HG03175 (cell line): ENCODE measurements around the gene METTL16.

Experiments
- ATAC-seq: cut with Tn5 transposase; IDR thresholded peaks from one replicate; pipeline ENCODE4 v1.9.1; 2021; ENCODE audit warnings: mild to moderate bottlenecking, moderate library complexity; ENCODE audit not compliant: unreplicated experiment

The METTL16 gene

DNA sequence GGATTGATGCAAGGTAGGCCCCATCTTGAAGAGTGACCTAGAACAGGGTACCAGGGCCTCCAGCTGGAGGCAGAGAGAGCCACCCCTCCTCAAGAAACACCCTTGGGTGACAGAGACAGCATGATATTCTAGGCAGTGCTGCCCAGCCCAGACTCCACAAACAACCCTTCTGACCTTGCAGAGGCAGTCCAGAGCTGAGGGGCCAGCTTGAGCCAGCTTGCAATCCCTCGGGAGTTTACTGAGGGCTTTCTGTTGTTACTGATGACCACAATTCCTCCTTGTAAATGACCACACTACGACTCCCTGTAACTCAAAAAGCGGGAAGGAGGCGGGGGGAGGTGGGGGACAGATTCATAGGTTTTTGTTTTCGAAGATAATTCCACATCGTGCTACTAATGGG is 92.2 kb downstream of the METTL16 start:
- ATAC-seq = no peak

DNA sequence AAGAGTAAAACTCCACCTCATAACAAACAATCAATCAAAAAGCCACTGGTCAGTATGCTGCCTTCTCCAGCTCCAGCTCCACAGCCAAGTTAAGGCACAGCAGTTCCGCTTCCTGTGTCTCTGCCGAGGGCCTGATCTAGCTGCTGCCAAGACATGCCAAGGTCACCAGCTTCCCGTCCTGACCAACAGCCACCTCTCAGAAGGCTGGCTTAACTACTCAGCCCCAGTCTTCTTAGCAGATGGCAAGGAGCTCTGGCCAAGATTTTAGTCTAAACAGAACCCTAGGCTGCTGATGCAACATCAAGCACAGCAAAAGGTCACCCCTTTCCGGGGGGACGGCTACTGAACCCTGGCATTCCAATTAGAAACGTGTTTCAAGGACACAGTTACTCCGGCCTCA is 93.1 kb downstream of the METTL16 start:
- no peak for ATAC-seq

DNA sequence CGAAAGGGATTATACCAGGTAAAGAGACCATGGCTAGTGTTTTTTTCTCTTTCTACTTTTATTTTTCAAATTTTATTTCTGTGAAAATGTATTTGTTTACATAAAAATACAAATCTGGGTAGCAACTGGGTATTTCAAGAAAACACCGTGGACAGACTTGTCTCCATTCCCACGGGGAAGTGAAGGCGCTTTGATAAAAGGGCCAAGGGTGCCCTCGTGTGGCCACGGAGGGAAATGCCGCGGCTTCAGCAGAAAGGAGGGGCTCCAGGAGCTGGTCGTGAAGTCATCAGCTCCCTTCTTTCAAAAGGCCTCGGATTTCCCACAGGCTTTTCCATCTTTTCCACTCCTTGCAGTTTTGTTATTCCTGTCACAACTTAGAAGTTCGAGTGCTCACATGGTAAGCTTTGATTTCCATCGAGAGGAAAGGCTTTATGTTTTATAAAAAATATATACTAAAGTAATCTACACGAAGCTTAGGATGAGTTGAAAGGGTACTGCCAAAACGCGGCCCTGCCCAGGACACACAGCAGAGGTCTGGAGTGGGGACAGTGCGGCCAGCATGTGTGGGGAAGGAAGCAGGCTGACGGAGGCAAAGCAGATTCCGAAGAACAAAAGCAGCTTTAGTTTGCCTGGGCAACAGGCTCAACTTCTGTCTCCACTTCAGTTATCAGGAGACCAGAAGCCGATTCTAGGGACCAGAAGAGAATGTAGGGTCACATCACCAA is 95.5 kb downstream of the METTL16 start:
- no peak for ATAC-seq

DNA sequence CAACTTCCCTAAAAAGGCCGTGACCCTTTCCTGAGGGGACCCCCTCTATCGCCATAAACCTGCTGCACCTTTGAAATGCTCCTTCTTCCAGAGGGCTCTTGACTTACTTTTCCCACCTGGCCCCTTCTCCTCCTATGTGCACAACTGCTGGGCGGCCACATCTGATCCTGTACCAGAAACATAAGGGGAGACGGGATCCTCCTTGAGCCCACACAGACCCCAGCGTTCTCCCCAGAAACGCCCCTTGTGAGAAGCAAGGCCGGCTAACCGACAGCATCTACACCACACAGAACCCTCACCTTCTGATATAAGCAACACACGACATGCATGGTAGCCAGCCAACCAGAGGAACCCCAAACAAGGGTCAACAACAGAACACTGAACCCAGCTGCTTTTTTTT is 96.6 kb downstream of the METTL16 start:
- no peak for ATAC-seq

DNA sequence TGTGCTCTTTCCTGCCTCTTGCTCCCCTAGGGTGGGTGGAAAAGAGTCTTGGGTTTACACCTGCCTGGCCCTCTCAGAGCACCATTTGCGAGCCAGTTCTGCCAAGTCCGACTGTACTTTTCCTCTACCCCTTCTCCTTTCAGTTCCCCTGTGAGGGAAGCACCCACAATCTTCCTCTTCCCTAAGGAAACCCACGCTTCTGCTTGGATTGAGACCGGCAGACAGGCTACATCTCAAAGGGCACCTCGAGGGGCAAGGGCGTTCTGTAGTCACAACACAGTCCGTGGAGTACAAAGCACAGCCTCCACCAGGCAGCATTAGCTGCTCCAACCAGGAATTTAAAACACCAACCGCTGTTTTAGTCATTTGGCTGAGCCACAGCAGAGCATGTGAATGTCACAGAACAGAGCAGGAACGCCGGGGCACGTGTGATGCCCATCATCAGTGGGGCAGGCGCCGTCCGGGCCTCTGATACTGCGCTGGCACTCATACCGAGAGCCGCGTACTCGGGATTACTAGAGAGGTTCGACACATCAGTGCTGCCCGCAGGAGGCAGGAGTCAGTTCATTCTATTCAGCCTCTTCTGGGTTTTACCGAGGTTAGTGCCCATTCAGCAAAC is 97.1 kb downstream of the METTL16 start:
- ATAC-seq = no peak

DNA sequence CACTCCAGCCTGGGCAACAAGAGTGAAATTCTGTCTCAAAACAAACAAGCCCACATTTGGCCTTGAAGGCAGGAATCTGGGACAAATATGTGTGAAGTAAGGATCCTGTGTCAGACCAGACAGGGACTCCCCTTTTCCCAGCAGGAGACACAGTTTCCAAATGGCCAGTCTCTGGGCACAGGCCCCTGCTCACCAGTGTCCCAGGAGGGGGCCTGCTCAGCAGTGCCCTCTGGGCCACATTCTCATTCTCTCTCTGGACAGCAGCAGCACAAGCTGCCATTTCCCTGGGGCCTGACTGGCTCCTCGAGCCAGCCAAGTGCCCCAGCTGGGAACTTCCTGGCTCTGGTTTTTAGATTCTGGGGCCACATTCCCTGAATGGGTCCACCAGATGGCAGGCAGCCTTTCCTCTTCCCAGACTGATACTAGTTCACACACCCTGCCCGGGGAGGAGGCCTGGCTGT is 99.1 kb downstream of the METTL16 start:
- no peak for ATAC-seq

DNA sequence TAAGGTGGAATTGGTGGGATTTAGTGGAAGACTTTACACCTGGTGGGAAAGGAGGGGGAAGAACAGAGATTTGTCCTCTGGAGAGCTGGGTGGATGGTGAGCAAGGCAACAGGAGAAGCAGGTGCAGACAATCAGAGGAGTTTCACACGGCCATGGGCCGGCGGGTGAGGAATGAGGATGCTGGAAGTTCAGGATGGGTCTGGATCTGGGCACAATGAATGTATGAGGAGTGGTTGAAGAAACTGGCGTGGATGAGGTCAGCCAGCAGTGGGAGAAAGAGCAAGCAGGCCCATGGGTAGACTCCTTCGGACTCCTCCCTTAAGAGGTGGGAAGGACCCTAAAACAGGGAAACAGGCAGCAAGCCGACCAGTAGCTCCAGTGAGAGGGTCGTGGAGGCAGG is 100.7 kb downstream of the METTL16 start:
- ATAC-seq = no peak

DNA sequence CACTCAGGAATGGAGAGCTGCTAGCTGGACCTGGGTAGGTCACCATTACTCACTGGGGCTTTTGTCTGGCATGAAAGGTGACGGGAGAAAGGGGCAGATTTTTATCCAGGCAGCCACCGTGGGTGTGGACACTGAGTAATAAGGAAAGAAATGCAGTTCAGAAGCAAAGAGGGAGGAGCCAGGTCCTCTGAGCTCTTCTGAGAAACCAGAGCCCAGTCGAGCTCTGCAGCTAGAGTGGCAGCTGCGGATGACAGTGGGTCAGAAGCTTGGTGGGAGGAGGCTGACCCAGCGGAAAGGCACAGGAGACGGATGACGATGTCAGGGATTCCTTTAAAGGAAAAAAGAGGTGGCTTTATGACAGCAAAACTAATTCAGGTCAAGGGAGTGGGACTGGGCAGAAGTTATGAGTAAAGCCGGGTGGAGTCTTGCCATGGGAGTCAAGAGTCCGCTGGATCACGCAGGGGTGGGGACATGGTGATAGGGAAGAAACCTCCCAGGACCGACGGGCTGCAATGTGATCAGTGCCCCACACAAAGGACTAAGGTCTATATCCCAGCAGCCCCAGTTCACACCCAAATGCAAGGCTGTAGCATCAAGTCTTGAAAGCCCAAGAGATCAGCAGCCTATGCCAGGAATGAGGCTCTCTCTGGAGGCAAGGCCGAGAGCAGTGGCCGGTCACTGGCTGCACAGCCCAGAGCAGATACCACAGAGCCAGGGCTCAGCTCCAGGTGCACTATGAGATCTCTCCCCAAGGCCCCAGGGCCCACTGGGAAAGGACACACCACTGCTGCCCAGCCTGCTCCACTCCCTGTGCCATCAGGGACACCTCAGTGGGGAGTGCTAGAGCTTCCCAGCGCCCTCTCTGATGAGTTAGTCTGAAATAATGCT is 104.5 kb downstream of the METTL16 start:
- ATAC-seq = no peak

DNA sequence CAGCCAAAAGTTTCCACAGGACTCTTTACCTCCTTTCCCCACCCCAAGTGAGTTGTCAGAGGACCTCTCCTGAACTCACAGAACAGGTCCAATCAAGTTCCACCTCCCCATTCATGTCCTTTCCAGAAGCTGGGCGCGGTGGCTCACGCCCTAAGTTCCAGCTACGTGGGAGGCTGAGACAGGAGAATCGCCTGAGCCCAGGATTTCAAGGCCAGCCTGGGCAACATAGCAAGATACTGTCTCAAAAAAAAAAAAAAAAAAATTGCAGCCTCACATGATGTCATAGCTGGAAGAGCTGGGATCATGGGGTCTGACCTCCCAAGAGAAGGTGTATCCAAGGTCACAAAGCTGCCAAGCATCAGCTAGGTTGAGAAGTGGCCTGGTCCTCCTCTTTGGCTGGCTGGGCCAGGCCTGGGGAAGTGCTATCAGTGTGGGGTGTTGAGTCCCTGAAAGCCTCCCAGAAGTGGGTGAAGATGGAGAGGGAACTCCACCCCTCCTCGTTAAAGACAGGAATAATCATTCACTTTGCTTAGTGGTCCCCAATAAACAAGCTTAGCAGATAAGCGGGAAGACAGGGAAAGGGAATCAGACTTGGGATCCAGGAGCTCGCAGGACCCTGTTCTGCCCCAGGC is 105.3 kb downstream of the METTL16 start:
- ATAC-seq = no peak

DNA sequence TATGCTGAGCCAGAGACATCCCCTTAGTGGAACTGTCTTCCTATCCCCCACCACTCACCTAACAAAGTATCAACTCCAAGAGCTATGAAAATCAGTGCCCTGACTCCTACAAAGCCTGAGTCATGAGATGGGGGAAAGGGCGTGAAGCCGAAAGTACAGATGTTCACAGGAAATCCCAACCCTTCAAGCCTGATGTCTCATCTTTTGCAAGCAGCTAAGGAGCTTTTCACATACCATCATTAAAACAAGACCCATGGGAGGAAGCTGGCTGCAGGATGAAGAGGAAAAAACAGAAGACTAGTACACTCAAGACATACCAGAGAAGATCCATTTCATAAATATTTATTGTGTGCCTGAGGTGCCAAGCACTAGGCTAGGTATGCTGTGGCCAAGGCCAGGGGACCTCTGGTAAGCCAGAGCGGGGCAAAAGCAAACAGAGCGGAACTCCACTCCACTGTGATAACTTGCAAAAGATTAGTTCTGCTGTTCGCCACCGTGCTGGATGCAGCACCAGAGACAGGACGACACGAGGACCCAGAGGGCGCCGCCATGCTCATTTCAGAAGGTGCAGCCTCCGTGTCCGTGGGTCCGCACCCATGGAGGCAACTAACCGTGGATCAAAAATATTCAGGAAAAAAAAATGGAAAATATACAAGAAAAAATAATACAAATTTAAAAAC is 106.3 kb downstream of the METTL16 start:
- ATAC-seq = no peak

DNA sequence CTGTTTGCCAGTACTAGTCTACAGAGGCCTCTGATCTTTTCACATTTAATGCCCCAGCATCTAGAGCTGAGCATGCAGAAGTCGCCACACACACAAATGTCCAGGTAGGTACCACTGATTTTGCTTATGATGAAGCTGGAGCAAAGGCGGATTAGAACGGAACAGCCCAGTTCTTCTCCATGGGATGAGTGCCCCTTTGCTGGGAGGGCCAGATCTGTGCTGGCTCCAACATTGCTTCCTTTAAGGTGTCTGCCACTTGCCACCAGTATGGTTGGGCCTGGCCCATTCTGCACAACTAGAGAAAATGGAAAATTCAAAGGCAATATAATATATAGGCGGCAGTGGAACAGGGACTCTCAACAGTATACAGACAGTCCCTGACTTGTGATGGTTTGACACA is 108.6 kb downstream of the METTL16 start:
- ATAC-seq = no peak

DNA sequence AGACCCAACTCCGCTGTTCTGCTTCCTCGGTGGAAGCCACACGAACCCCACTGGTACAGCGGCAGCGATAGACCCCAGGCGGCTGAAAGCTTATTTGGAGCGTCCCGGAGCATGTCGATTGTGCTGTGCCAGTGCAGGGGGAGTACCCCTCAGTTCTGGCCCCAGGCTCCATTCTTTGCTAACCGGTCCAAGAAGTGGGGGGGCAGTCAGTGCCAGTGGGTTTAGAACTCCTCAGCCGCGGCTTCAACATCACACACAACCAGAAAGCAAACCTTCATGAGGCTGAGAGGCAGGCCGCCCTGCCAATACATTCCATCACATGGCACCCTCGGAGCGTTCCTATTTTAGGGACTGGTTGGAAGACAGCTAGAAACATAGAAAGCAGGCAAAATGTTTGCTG is 109.1 kb downstream of the METTL16 start:
- no peak for ATAC-seq

DNA sequence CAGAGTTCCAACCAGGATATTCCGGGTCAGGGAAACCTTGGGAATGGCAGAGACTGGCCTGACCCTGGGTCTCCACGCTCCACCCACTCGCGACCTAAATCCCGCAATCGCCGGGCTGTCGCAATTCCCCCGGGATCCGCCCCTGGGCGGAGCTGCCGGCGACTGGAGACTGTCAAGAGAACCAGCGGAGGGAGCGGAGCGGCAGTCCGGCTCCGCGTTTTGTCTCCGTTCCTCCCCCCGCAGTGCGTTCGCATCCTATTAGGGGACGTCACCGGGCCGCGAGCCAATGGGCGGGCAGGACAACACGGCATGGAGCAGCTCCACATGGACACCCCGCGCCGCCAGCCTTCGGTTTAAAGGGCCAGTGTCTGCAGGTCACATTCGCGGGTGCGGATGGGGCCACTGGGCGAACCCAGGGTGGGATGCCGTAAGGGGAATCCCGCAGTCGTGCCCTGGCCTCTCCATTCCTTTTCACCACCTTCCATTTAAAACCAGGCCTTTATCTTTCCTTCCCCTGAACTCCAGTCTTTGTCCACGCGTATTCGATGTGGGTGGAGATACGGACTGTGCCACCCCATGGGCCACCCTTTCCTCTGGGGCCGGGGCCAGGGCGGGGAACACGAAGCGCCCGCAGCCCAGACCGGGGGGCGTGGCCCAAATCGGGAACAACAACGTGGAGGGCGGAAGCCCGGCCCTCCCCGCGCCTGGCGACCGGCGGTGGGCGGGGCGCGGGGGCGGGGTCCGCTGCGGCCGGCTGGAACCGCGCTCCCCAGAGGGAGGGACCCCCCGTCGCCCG is 110.1 kb downstream of the METTL16 start:
- peak; percentile 53 for ATAC-seq

DNA sequence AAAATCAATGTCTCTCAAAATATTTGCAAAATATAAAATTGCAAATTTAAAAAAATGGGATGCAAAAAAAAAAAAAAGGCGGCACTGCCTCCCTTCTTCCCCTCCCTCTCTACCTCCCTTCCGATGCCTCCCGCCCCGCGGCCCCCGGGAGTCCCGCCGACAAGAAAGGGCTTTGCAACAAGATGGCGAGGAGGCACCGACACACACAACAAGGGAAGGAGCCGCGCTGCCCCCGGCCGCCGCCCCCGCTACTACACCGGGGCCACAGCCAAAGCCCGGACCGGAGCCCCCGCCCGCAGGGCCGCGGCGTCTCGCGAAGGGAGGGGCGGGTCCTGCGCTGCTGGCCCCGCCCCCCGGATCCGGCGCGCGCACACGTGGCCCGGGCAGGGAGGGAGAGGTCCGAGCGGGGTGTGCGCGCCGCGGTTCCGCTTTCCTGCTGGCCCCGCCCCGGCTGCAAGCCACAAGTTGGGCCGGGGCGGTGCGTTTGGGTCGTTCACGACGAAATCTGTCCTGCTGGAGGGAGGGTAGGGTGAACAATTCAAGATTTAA is 110.7 kb downstream of the METTL16 start, which contains the start of gene MNT:
Gene MNT (minus strand): TSS at position 184 of the 549 bp plus-strand sequence. CDS start 348 bp downstream, outside the sequence.
- peak; percentile 38 for ATAC-seq

DNA sequence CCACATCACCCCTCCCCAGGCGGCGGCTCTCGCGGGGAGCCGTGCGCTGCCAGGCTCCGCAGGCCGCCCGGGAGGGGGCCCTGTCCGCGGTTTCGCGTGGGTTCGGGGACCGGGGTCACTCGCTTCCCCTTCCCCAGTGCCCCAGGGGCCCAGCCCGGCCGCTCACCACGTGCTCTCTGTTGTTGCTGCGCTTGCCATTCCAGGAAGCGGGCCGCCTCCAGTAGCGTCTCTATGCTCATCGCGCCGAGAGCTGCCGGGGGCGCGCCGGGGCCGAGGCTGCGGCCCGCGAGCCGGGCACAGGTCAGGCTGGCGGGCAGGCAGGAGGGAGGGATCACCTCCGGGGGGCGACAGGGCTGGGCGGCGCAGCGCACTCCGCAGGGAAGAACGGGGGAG is 111.2 kb downstream of the METTL16 start:
- ATAC-seq = no peak

DNA sequence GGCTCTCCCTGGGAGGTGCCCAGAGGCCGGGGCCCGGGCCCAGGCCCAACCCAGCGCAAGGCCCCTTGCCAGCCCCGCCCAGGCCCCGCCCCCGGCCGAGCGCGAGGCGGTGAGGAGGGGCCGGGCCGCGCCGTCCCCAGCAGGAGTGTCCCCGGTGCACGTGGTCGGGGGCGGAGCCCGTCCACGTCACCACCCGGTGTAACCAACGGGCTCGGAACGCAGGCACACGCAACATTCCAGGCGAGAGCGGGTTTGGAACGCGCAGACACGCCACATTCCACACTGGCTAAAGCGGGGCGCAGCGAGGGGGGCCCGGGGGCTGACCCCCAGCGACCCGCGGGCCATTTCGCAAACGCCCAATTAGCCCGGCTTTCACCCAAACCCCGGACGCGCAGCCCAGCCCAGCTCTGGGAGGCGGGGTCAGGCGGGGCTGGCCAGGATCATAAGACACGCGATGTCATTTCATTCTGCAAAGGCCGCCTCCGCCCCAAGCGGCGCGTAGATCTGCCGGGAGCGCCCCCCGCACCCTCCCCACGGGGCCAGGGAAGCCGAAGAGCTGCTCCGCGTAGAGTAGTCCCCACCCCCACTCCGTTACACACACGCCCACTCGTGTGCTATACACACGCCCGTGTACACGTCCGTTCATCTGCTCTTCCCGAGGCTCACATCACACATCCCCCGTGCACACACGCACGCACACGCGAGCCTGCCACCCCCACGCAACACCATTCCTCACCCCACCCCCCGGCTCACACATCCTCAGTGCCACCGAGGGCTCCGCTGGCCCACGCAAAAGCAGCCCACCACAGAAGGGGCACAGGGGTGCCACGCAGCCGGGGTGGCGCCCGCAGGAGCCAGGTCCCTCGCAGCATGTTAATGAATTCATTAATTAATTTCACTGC is 111.9 kb downstream of the METTL16 start:
- ATAC-seq = peak; percentile 43

DNA sequence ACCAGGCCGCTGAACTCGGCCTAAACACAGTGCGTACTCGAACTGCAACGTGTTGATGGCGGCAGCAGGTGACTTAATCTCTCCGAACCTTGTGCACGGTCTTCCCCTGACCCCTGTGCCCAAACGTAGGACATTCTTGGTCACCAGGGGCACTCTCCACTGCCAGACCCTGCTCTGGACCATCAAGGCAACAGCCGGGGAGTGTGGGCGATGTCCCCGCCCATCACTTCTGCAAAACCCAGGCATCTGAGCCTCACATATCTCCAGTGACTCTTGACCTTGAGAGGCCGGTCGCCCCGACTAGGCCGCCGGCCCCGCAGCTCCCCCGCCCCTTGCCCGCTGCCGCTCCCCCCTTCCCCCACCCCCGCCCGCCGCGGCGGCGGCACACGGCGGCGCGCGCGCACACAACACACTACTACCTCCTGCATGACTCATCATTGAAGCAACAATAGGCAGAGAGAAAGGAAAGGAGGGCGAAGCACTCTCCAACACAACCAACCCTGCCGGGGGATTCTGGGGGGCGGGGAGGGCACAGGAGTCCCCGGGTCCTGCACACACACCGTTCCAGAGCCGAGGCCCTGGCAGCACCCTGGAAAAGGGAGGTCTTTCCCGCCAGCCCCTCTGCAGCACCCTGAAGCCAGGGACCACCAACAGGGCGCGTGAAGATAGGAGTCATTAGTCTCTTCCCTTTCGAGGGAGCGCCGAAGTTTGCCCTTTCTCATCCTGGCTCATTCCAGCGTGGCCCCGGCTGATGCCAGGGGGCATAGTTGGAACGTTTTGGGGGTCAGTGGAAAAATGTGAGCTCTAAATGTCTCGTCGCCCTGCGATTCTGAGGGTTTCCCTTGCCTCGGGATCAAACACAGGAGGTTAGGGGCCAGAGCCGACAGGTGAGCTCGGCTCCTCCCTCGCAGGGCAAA is 112.8 kb downstream of the METTL16 start:
- no peak for ATAC-seq
